HEK293 (cell line): ENCODE results near the gene ATP8B1.
A peak's percentile ranks its signal among the peaks of the same experiment; 100 is the strongest.

ENCODE experiments used
- HOXA7 ChIP-seq: sonication (generic); formaldehyde crosslinking; IDR thresholded peaks from 2 replicates; pipeline ENCODE4 v1.8.1; 2022; ENCODE audit warnings: missing genetic modification reagents, borderline replicate concordance
- KLF8 ChIP-seq: fragments of 450-650 bp; formaldehyde crosslinking; IDR thresholded peaks from 2 replicates; pipeline ENCODE4 v1.5.1; 2016; ENCODE audit warnings: missing biosample characterization, missing genetic modification characterization
- OSR2 ChIP-seq: fragments of 450-650 bp; formaldehyde crosslinking; IDR thresholded peaks from 2 replicates; pipeline ENCODE4 v1.5.1; 2016; ENCODE audit warnings: missing biosample characterization, missing genetic modification characterization
- TCF7L2 ChIP-seq: IDR thresholded peaks from 2 replicates; pipeline ENCODE4 v1.6.1; 2011; ENCODE audit warnings: low read depth, mild to moderate bottlenecking, inconsistent platforms, low read length, moderate library complexity, borderline replicate concordance
- ZBTB7A ChIP-seq: fragments of 450-650 bp; formaldehyde crosslinking; IDR thresholded peaks from 2 replicates; pipeline ENCODE4 v1.5.1; 2016; ENCODE audit warnings: low read depth, missing biosample characterization, missing genetic modification characterization
- ZBTB8A ChIP-seq: fragments of 450-650 bp; formaldehyde crosslinking; IDR thresholded peaks from 2 replicates; pipeline ENCODE4 v1.5.1; 2016; ENCODE audit warnings: missing biosample characterization, missing genetic modification characterization
- ZEB2 ChIP-seq: fragments of 450-650 bp; formaldehyde crosslinking; IDR thresholded peaks from 2 replicates; pipeline ENCODE4 v1.5.1; 2016; ENCODE audit warnings: missing biosample characterization, missing genetic modification characterization
- ZFP37 ChIP-seq: fragments of 450-650 bp; formaldehyde crosslinking; IDR thresholded peaks from 2 replicates; pipeline ENCODE4 v1.5.1; 2016; ENCODE audit warnings: missing biosample characterization, missing genetic modification characterization
- ZFP69B ChIP-seq: fragments of 450-650 bp; formaldehyde crosslinking; IDR thresholded peaks from 2 replicates; pipeline ENCODE4 v1.5.1; 2016; ENCODE audit warnings: missing biosample characterization, missing genetic modification characterization
- ZNF10 ChIP-seq: fragments of 450-650 bp; formaldehyde crosslinking; IDR thresholded peaks from 2 replicates; pipeline ENCODE4 v1.5.1; 2017; ENCODE audit warnings: missing biosample characterization, missing genetic modification characterization
- ZNF140 ChIP-seq: fragments of 450-650 bp; formaldehyde crosslinking; IDR thresholded peaks from 2 replicates; pipeline ENCODE4 v1.5.1; 2016; ENCODE audit warnings: missing biosample characterization, missing genetic modification characterization
- ZNF202 ChIP-seq: fragments of 450-650 bp; formaldehyde crosslinking; IDR thresholded peaks from 2 replicates; pipeline ENCODE4 v1.5.1; 2016; ENCODE audit warnings: missing biosample characterization, missing genetic modification characterization, borderline replicate concordance
- ZNF223 ChIP-seq: fragments of 450-650 bp; formaldehyde crosslinking; IDR thresholded peaks from 2 replicates; pipeline ENCODE4 v1.5.1; 2016; ENCODE audit warnings: missing biosample characterization, missing genetic modification characterization
- ZNF26 ChIP-seq: fragments of 450-650 bp; formaldehyde crosslinking; IDR thresholded peaks from 2 replicates; pipeline ENCODE4 v1.5.1; 2016; ENCODE audit warnings: missing biosample characterization, missing genetic modification characterization
- ZNF292 ChIP-seq: fragments of 450-650 bp; formaldehyde crosslinking; IDR thresholded peaks from 2 replicates; pipeline ENCODE4 v1.5.1; 2016; ENCODE audit warnings: low read depth, missing biosample characterization, missing genetic modification characterization, borderline replicate concordance
- ZNF621 ChIP-seq: fragments of 450-650 bp; formaldehyde crosslinking; IDR thresholded peaks from 2 replicates; pipeline ENCODE4 v1.5.1; 2017; ENCODE audit warnings: missing biosample characterization, missing genetic modification characterization
- ZNF626 ChIP-seq: fragments of 450-650 bp; sonication (Bioruptor Pico); formaldehyde crosslinking; IDR thresholded peaks from 2 replicates; pipeline ENCODE4 v1.5.1; 2018; ENCODE audit warnings: missing biosample characterization, missing genetic modification characterization, inconsistent platforms
- ZNF670 ChIP-seq: fragments of 450-650 bp; formaldehyde crosslinking; IDR thresholded peaks from 2 replicates; pipeline ENCODE4 v1.5.1; 2016; ENCODE audit warnings: missing biosample characterization, missing genetic modification characterization, low read depth
- ZSCAN23 ChIP-seq: fragments of 450-650 bp; formaldehyde crosslinking; IDR thresholded peaks from 2 replicates; pipeline ENCODE4 v1.5.1; 2016; ENCODE audit warnings: missing biosample characterization, missing genetic modification characterization
- ZXDB ChIP-seq: fragments of 450-650 bp; formaldehyde crosslinking; IDR thresholded peaks from 2 replicates; pipeline ENCODE4 v1.5.1; 2016; ENCODE audit warnings: missing biosample characterization, missing genetic modification characterization
- TF ChIP-seq, protein P1 (sequence below): fragments of 450-650 bp; formaldehyde crosslinking; IDR thresholded peaks from 2 replicates; pipeline ENCODE4 v1.5.1; 2017; ENCODE audit warnings: missing biosample characterization, missing genetic modification characterization
- TF ChIP-seq, protein P2 (sequence below): fragments of 450-650 bp; formaldehyde crosslinking; IDR thresholded peaks from 2 replicates; pipeline ENCODE4 v1.5.1; 2016; ENCODE audit warnings: missing biosample characterization, missing genetic modification characterization
- TF ChIP-seq, protein P3 (sequence below): IDR thresholded peaks from 2 replicates; pipeline ENCODE4 v1.6.1; 2011; ENCODE audit warnings: mild to moderate bottlenecking, low read depth, low read length, borderline replicate concordance
- TF ChIP-seq, protein P4 (sequence below): fragments of 450-650 bp; formaldehyde crosslinking; IDR thresholded peaks from 2 replicates; pipeline ENCODE4 v1.5.1; 2016; ENCODE audit warnings: missing biosample characterization, missing genetic modification characterization
- TF ChIP-seq, protein P5 (sequence below): fragments of 450-650 bp; IDR thresholded peaks from 2 replicates; pipeline ENCODE4 v1.5.1; 2018; ENCODE audit warnings: missing biosample characterization, mild to moderate bottlenecking, missing genetic modification characterization
- TF ChIP-seq, protein P6 (sequence below): fragments of 450-650 bp; formaldehyde crosslinking; IDR thresholded peaks from 2 replicates; pipeline ENCODE4 v1.5.1; 2016; ENCODE audit warnings: missing biosample characterization, missing genetic modification characterization

The ATP8B1 gene

DNA sequence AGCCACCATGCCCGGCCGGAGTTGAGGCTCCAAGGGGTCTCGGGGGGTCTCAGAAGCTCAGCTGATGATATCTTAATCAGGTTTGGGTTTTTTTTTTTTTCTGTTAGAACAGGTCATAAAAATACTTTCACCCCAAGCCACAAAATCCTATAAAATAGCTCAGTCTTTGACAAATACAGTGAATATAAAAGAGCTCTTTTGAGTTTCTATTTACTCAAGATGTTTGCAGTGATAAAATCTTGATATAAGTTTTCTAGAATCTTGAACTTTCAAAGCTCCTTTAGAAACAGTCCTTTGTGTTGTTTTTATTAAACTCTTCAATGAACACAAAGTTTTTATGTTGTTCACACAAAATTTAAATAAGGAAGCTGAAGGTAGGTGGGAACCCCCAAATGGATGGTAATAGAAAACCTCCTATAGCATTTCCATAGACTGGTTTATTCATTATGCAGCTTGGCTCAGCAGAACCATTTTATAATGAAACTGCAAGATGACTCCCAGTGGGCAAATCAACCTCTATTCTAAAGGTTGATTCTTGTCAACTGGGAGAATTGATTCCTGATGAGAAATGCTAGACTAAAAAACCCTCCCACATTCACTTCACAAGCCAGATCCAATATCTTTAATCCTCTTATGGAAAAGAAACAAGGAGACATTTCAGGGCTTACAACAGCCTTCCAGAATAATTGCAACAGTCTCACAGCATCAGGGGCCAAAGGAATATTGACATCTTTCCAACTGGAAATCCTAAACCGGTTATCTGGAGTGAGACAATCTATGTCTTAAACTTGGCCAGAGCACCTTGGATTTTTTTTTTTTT, 167.9 kb downstream of the ATP8B1 start (continued):
- TF ChIP-seq, protein P1, sequence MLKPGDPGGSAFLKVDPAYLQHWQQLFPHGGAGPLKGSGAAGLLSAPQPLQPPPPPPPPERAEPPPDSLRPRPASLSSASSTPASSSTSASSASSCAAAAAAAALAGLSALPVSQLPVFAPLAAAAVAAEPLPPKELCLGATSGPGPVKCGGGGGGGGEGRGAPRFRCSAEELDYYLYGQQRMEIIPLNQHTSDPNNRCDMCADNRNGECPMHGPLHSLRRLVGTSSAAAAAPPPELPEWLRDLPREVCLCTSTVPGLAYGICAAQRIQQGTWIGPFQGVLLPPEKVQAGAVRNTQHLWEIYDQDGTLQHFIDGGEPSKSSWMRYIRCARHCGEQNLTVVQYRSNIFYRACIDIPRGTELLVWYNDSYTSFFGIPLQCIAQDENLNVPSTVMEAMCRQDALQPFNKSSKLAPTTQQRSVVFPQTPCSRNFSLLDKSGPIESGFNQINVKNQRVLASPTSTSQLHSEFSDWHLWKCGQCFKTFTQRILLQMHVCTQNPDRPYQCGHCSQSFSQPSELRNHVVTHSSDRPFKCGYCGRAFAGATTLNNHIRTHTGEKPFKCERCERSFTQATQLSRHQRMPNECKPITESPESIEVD (tag by site-specific recombination) = peak; percentile 46
- TF ChIP-seq ZNF202 (no peak), ZSCAN23 (tag by site-specific recombination) (no peak), HOXA7 (no peak), ZBTB7A (tag by site-specific recombination) (no peak), ZNF292 (tag by site-specific recombination) (no peak), ZNF26 (tag by site-specific recombination) (no peak), ZFP37 (tag by site-specific recombination) (no peak), ZNF670 (tag by site-specific recombination) (no peak), ZNF10 (tag by site-specific recombination) (no peak), OSR2 (tag by site-specific recombination) (no peak), ZEB2 (tag by site-specific recombination) (no peak), ZNF621 (no peak), TCF7L2 (no peak), ZBTB8A (tag by site-specific recombination) (no peak), ZNF626 (tag by site-specific recombination) (no peak), ZNF140 (tag by site-specific recombination) (no peak), ZFP69B (no peak), ZXDB (peak; percentile 39; the same call in 1 of the 2 replicates), KLF8 (no peak), ZNF223 (tag by site-specific recombination) (no peak)
- TF ChIP-seq, protein P2, sequence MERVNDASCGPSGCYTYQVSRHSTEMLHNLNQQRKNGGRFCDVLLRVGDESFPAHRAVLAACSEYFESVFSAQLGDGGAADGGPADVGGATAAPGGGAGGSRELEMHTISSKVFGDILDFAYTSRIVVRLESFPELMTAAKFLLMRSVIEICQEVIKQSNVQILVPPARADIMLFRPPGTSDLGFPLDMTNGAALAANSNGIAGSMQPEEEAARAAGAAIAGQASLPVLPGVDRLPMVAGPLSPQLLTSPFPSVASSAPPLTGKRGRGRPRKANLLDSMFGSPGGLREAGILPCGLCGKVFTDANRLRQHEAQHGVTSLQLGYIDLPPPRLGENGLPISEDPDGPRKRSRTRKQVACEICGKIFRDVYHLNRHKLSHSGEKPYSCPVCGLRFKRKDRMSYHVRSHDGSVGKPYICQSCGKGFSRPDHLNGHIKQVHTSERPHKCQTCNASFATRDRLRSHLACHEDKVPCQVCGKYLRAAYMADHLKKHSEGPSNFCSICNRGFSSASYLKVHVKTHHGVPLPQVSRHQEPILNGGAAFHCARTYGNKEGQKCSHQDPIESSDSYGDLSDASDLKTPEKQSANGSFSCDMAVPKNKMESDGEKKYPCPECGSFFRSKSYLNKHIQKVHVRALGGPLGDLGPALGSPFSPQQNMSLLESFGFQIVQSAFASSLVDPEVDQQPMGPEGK = no peak
- TF ChIP-seq, protein P3, sequence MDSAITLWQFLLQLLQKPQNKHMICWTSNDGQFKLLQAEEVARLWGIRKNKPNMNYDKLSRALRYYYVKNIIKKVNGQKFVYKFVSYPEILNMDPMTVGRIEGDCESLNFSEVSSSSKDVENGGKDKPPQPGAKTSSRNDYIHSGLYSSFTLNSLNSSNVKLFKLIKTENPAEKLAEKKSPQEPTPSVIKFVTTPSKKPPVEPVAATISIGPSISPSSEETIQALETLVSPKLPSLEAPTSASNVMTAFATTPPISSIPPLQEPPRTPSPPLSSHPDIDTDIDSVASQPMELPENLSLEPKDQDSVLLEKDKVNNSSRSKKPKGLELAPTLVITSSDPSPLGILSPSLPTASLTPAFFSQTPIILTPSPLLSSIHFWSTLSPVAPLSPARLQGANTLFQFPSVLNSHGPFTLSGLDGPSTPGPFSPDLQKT = no peak
- TF ChIP-seq, protein P4, sequence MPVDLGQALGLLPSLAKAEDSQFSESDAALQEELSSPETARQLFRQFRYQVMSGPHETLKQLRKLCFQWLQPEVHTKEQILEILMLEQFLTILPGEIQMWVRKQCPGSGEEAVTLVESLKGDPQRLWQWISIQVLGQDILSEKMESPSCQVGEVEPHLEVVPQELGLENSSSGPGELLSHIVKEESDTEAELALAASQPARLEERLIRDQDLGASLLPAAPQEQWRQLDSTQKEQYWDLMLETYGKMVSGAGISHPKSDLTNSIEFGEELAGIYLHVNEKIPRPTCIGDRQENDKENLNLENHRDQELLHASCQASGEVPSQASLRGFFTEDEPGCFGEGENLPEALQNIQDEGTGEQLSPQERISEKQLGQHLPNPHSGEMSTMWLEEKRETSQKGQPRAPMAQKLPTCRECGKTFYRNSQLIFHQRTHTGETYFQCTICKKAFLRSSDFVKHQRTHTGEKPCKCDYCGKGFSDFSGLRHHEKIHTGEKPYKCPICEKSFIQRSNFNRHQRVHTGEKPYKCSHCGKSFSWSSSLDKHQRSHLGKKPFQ = no peak
- TF ChIP-seq, protein P5, sequence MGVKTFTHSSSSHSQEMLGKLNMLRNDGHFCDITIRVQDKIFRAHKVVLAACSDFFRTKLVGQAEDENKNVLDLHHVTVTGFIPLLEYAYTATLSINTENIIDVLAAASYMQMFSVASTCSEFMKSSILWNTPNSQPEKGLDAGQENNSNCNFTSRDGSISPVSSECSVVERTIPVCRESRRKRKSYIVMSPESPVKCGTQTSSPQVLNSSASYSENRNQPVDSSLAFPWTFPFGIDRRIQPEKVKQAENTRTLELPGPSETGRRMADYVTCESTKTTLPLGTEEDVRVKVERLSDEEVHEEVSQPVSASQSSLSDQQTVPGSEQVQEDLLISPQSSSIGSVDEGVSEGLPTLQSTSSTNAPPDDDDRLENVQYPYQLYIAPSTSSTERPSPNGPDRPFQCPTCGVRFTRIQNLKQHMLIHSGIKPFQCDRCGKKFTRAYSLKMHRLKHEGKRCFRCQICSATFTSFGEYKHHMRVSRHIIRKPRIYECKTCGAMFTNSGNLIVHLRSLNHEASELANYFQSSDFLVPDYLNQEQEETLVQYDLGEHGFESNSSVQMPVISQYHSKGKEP (tag by site-specific recombination) = 0 out of 2 replicates have a peak, but pooled peaks have one; percentile 5
- TF ChIP-seq, protein P6, sequence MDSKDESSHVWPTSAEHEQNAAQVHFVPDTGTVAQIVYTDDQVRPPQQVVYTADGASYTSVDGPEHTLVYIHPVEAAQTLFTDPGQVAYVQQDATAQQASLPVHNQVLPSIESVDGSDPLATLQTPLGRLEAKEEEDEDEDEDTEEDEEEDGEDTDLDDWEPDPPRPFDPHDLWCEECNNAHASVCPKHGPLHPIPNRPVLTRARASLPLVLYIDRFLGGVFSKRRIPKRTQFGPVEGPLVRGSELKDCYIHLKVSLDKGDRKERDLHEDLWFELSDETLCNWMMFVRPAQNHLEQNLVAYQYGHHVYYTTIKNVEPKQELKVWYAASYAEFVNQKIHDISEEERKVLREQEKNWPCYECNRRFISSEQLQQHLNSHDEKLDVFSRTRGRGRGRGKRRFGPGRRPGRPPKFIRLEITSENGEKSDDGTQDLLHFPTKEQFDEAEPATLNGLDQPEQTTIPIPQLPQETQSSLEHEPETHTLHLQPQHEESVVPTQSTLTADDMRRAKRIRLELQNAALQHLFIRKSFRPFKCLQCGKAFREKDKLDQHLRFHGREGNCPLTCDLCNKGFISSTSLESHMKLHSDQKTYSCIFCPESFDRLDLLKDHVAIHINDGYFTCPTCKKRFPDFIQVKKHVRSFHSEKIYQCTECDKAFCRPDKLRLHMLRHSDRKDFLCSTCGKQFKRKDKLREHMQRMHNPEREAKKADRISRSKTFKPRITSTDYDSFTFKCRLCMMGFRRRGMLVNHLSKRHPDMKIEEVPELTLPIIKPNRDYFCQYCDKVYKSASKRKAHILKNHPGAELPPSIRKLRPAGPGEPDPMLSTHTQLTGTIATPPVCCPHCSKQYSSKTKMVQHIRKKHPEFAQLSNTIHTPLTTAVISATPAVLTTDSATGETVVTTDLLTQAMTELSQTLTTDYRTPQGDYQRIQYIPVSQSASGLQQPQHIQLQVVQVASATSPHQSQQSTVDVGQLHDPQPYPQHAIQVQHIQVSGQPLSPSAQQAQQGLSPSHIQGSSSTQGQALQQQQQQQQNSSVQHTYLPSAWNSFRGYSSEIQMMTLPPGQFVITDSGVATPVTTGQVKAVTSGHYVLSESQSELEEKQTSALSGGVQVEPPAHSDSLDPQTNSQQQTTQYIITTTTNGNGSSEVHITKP (tag by site-specific recombination) = peak; percentile 58
